ENCODE measurements around the gene ZSWIM6. TPM values are rescaled to one million over a fixed set of nuclear protein-coding genes. Genes with fewer than 3 reads are reported as not detected.

ZSWIM6 gene
- total RNA-seq, 4 donors from 2014 or later = 13.3 to 19.4 (median 16.0) TPM

- Histone ChIP-seq H3K9me3 (no peaks in the 10 kb centered on the region), H3K4me3 (no peak overlapping the region), H3K27ac (no peak overlapping the region), H3K4me1 (no peaks in the 10 kb centered on the region), H3K36me3 (peaks cover 0 to 4% (median 0%) of the 10 kb centered on the region in 3 donors), H3K27me3 (no peaks in the 10 kb centered on the region)
- DNase-seq = no peak
- TF ChIP-seq CTCF (IDR thresholded peaks at IDR 0.05) (no peak), POLR2A (IDR thresholded peaks at IDR 0.05) (no peak)
Measured at GRCh38 chr5:61551637-61552313, 219.7 kb downstream of the ZSWIM6 start.

- no peaks in the 10 kb centered on the region for H3K36me3 ChIP-seq
- no peaks in the 10 kb centered on the region for H3K4me1 ChIP-seq
- H3K27ac ChIP-seq = no peak overlapping the region
- TF ChIP-seq POLR2A (IDR thresholded peaks at IDR 0.05) (no peak), CTCF (IDR thresholded peaks at IDR 0.05) (no peak)
- no peak overlapping the region for H3K4me3 ChIP-seq
- H3K27me3 ChIP-seq = no peaks in the 10 kb centered on the region
- DNase-seq = no peak
- H3K9me3 ChIP-seq = no peaks in the 10 kb centered on the region
Measured at GRCh38 chr5:61559146-61559545, 227.1 kb downstream of the ZSWIM6 start.

GRCh38 chr5:61559722-61560121 lies 227.7 kb downstream of the ZSWIM6 start:
- Histone ChIP-seq H3K27ac (no peak overlapping the region), H3K27me3 (no peaks in the 10 kb centered on the region), H3K36me3 (no peaks in the 10 kb centered on the region), H3K9me3 (no peaks in the 10 kb centered on the region), H3K4me1 (no peaks in the 10 kb centered on the region), H3K4me3 (no peak overlapping the region)
- TF ChIP-seq POLR2A (IDR thresholded peaks at IDR 0.05) (no peak), CTCF (IDR thresholded peaks at IDR 0.05) (no peak)
- no peak for DNase-seq

GRCh38 chr5:61563401-61563800 lies 231.3 kb downstream of the ZSWIM6 start:
- H3K4me1 ChIP-seq = no peaks in the 10 kb centered on the region
- H3K9me3 ChIP-seq = no peaks in the 10 kb centered on the region
- H3K36me3 ChIP-seq = no peaks in the 10 kb centered on the region
- peak in 2 of 3 donors; percentile 55 to 74 for DNase-seq
- no peak overlapping the region for H3K27ac ChIP-seq
- H3K27me3 ChIP-seq = no peaks in the 10 kb centered on the region
- no peak overlapping the region for H3K4me3 ChIP-seq
- TF ChIP-seq POLR2A (IDR thresholded peaks at IDR 0.05) (no peak), CTCF (IDR thresholded peaks at IDR 0.05) (no peak)

- Histone ChIP-seq H3K27ac (no peak overlapping the region), H3K27me3 (no peaks in the 10 kb centered on the region), H3K36me3 (no peaks in the 10 kb centered on the region), H3K4me3 (no peak overlapping the region), H3K4me1 (no peaks in the 10 kb centered on the region), H3K9me3 (no peaks in the 10 kb centered on the region)
- no peak for TF ChIP-seq POLR2A (IDR thresholded peaks at IDR 0.05)
- no peak for TF ChIP-seq CTCF (IDR thresholded peaks at IDR 0.05)
- DNase-seq = no peak
Measured at GRCh38 chr5:61567337-61567736, 235.3 kb downstream of the ZSWIM6 start.

Measured in Peyer's patch (tissue), 4 donors.